Mesenchymal stem cell (in vitro differentiated cells and primary cell): ENCODE results near the gene KCNMB2.

Experiments
- DNase-seq: peaks from one replicate; pipeline ENCODE4 v3.0.0-alpha.2; 2013
- H2AFZ ChIP-seq: one replicate; pipeline ENCODE4 v1.6.1; 2013; ENCODE audit warnings: low read depth, mild to moderate bottlenecking, control low read depth, inconsistent platforms, low read length, moderate library complexity
- H2AK5ac ChIP-seq: 2 replicates; pipeline ENCODE4 v1.6.1; 2013; ENCODE audit warnings: low read length, moderate library complexity, mild to moderate bottlenecking, inconsistent platforms; ENCODE audit not compliant: severe bottlenecking
- H2BK120ac ChIP-seq: one replicate; pipeline ENCODE4 v1.6.1; 2013; ENCODE audit warnings: low read depth, mild to moderate bottlenecking, inconsistent platforms, low read length, moderate library complexity
- H2BK12ac ChIP-seq, 2 experiments: one replicate each; pipeline ENCODE4 v1.6.1; 2013; ENCODE audit warnings: inconsistent platforms in 2 of 2, low read length in 2 of 2, mild to moderate bottlenecking in 2 of 2, moderate library complexity in 2 of 2, control low read depth in 1 of 2
- H2BK15ac ChIP-seq: one replicate; pipeline ENCODE4 v1.6.1; 2013; ENCODE audit warnings: mild to moderate bottlenecking, low read depth, inconsistent platforms; ENCODE audit not compliant: poor library complexity, severe bottlenecking
- H2BK5ac ChIP-seq: 2 replicates; pipeline ENCODE4 v1.6.1; 2013; ENCODE audit warnings: low read depth, mild to moderate bottlenecking, low read length, control low read depth, inconsistent platforms; ENCODE audit not compliant: poor library complexity, severe bottlenecking
- H3K14ac ChIP-seq, 2 experiments: one replicate each; pipeline ENCODE4 v1.6.1; 2013; ENCODE audit warnings: inconsistent platforms in 2 of 2, low read length in 2 of 2, control low read depth in 1 of 2, mild to moderate bottlenecking in 1 of 2, moderate library complexity in 1 of 2
- H3K18ac ChIP-seq, 2 experiments: one replicate each; pipeline ENCODE4 v1.6.1; 2013; ENCODE audit warnings: inconsistent platforms in 2 of 2, low read length in 2 of 2, control low read depth in 1 of 2, low read depth in 1 of 2, mild to moderate bottlenecking in 1 of 2
- H3K23ac ChIP-seq, 2 experiments: one replicate each; pipeline ENCODE4 v1.6.1; 2013; ENCODE audit warnings: inconsistent platforms in 2 of 2, low read length in 2 of 2, mild to moderate bottlenecking in 2 of 2, moderate library complexity in 2 of 2, control low read depth in 1 of 2
- H3K27ac ChIP-seq: 2 replicates; pipeline ENCODE4 v1.5.1; 2013; ENCODE audit warnings: mild to moderate bottlenecking, moderate library complexity, low read length, control low read depth, inconsistent platforms; ENCODE audit not compliant: poor library complexity, severe bottlenecking
- H3K27me3 ChIP-seq, 2 experiments: 2 replicates each; pipeline versions ENCODE4 v1.6.1 to v1.7.0; 2013; ENCODE audit warnings: low read length in 2 of 2, mild to moderate bottlenecking in 2 of 2, moderate library complexity in 2 of 2, control low read depth in 1 of 2, inconsistent platforms in 1 of 2; ENCODE audit not compliant: control insufficient read depth in 1 of 2, insufficient read depth in 1 of 2
- H3K36me3 ChIP-seq, 2 experiments: 2 replicates each; pipeline versions ENCODE4 v1.6.1 to v1.7.0; 2013; ENCODE audit warnings: low read length in 2 of 2, control low read depth in 1 of 2, inconsistent platforms in 1 of 2, low read depth in 1 of 2, mild to moderate bottlenecking in 1 of 2; ENCODE audit not compliant: insufficient read depth in 2 of 2, control insufficient read depth in 1 of 2
- H3K4ac ChIP-seq, 2 experiments: one replicate each; pipeline ENCODE4 v1.6.1; 2013; ENCODE audit warnings: inconsistent platforms in 2 of 2, low read length in 2 of 2, mild to moderate bottlenecking in 2 of 2, moderate library complexity in 2 of 2, control low read depth in 1 of 2, low read depth in 1 of 2
- H3K4me1 ChIP-seq: 2 replicates; pipeline ENCODE4 v1.6.1; 2013; ENCODE audit warnings: low read depth, low read length, control low read depth; ENCODE audit not compliant: control insufficient read depth, insufficient read depth
- H3K4me2 ChIP-seq: 2 replicates; pipeline ENCODE4 v1.6.1; 2013; ENCODE audit warnings: low read length, mild to moderate bottlenecking, inconsistent platforms; ENCODE audit not compliant: poor library complexity, severe bottlenecking
- H3K4me3 ChIP-seq, 2 experiments: 2 replicates each; pipeline versions ENCODE4 v1.5.1 to v1.7.0; 2013; ENCODE audit warnings: low read length in 2 of 2, mild to moderate bottlenecking in 2 of 2, control low read depth in 1 of 2, low read depth in 1 of 2; ENCODE audit not compliant: insufficient read depth in 1 of 2
- H3K79me1 ChIP-seq: replicated peaks from 2 replicates; pipeline ENCODE4 v1.6.1; 2013; ENCODE audit warnings: mild to moderate bottlenecking, control low read depth, low read length, inconsistent platforms; ENCODE audit not compliant: poor library complexity, severe bottlenecking
- H3K9ac ChIP-seq: 2 replicates; pipeline ENCODE4 v1.7.0; 2013; ENCODE audit warnings: mild to moderate bottlenecking, low read length, moderate library complexity
- H3K9me3 ChIP-seq: 2 replicates; pipeline ENCODE4 v1.7.0; 2013; ENCODE audit warnings: mild to moderate bottlenecking, low read length; ENCODE audit not compliant: control insufficient read depth
- H4K8ac ChIP-seq: one replicate; pipeline ENCODE4 v1.6.1; 2013; ENCODE audit warnings: inconsistent platforms, mild to moderate bottlenecking, low read length, moderate library complexity
- H4K91ac ChIP-seq: one replicate; pipeline ENCODE4 v1.6.1; 2013; ENCODE audit warnings: mild to moderate bottlenecking, low read length, inconsistent platforms
- WGBS: methylation state at CpG from one replicate; pipeline ENCODE4 v1.1.7; 2013; ENCODE audit warnings: mixed read lengths; 5-methylcytosine and 5-hydroxymethylcytosine counted together

Gene KCNMB2

DNA sequence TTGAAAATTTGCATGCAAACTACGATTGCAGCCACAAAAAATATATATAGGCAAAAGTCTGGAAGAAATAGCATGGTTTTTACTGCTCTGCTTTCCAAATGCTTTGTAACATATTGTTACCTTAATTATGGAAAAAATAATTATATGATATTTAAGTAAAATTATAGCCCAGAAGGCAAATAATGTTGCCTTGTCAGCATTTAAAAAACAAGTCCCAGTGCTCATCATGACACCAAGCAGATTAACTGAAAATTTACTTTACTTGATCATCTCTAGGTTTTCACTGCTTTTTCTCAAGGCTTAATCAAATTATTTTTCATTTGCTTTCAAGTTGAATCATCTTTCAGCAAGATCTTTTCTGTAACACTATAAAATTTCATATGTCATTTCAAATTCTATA is 272.5 kb downstream of the KCNMB2 start:
- DNase-seq = no peak
- H3K4me3 ChIP-seq = no peak overlapping the region
- H2AK5ac ChIP-seq = no peak overlapping the region
- WGBS = no CpG with 5 or more reads among the region's 1 CpG
- no peak overlapping the region for H2BK15ac ChIP-seq
- H3K4ac ChIP-seq = no peak overlapping the region
- no peak overlapping the region for H2BK120ac ChIP-seq
- no peak overlapping the region for H3K9ac ChIP-seq
- no peaks in the 10 kb centered on the region for H3K27me3 ChIP-seq
- H2BK5ac ChIP-seq = no peak overlapping the region
- no peak overlapping the region for H2BK12ac ChIP-seq
- no peak overlapping the region for H3K23ac ChIP-seq
- H3K79me1 ChIP-seq = no peaks in the 10 kb centered on the region
- H3K14ac ChIP-seq = no peak overlapping the region
- no peaks in the 10 kb centered on the region for H3K9me3 ChIP-seq
- H2AFZ ChIP-seq = no peak overlapping the region
- H3K18ac ChIP-seq = no peak overlapping the region
- H4K91ac ChIP-seq = no peak overlapping the region
- H4K8ac ChIP-seq = no peak overlapping the region
- H3K36me3 ChIP-seq = no peaks in the 10 kb centered on the region
- H3K27ac ChIP-seq = no peak overlapping the region
- no peak overlapping the region for H3K4me2 ChIP-seq
- no peaks in the 10 kb centered on the region for H3K4me1 ChIP-seq

DNA sequence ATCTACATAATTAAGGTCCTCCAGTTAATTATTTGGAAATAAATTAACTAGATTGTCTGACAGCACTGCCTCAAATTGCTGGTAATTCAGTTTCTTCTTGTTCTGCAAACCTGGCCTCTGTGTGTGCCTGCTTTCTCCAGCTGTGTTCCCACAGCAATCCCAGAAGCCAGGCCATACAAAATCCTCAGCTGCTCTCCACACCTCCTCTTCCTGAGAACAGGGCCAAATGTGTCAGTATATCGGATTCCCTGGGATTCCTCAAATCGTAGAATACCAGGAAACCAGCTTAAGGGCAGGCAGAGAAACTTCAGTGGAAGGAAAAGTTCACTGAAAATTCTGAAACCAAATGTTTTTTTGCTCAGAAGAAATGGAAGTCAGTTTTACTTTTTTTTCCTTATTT is 273.9 kb downstream of the KCNMB2 start:
- Histone ChIP-seq H4K8ac (no peak overlapping the region), H3K4me1 (no peaks in the 10 kb centered on the region), H2BK12ac (no peak overlapping the region), H3K14ac (no peak overlapping the region), H2AK5ac (no peak overlapping the region), H3K18ac (no peak overlapping the region), H2BK15ac (no peak overlapping the region), H2BK120ac (no peak overlapping the region), H4K91ac (no peak overlapping the region), H3K4me3 (no peak overlapping the region), H3K4ac (no peak overlapping the region), H3K27me3 (no peaks in the 10 kb centered on the region), H3K4me2 (no peak overlapping the region), H3K79me1 (no peaks in the 10 kb centered on the region), H2AFZ (no peak overlapping the region), H3K9ac (no peak overlapping the region), H3K36me3 (no peaks in the 10 kb centered on the region), H3K27ac (no peak overlapping the region), H3K23ac (no peak overlapping the region), H3K9me3 (no peaks in the 10 kb centered on the region), H2BK5ac (no peak overlapping the region)
- DNase-seq = no peak
- WGBS = 50% methylated on average over 1 of the region's 2 CpGs

- no peak overlapping the region for H2BK15ac ChIP-seq
- H3K9ac ChIP-seq = no peak overlapping the region
- H3K14ac ChIP-seq = no peak overlapping the region
- H3K9me3 ChIP-seq = no peaks in the 10 kb centered on the region
- no peaks in the 10 kb centered on the region for H3K36me3 ChIP-seq
- no peak overlapping the region for H4K8ac ChIP-seq
- no peaks in the 10 kb centered on the region for H3K79me1 ChIP-seq
- H2AK5ac ChIP-seq = no peak overlapping the region
- H3K4ac ChIP-seq = no peak overlapping the region
- no peak overlapping the region for H3K18ac ChIP-seq
- no peak overlapping the region for H3K4me2 ChIP-seq
- no peak overlapping the region for H2BK12ac ChIP-seq
- no peak overlapping the region for H3K4me3 ChIP-seq
- H3K27ac ChIP-seq = no peak overlapping the region
- no peak overlapping the region for H2BK120ac ChIP-seq
- H3K27me3 ChIP-seq = no peaks in the 10 kb centered on the region
- H3K4me1 ChIP-seq = no peaks in the 10 kb centered on the region
- no peak overlapping the region for H2AFZ ChIP-seq
- H2BK5ac ChIP-seq = no peak overlapping the region
- H4K91ac ChIP-seq = no peak overlapping the region
- no CpG with 5 or more reads among the region's 2 CpGs for WGBS
- DNase-seq = no peak
- H3K23ac ChIP-seq = no peak overlapping the region
Measured at GRCh38 chr3:178822722-178823121, 286.5 kb downstream of the KCNMB2 start.

GRCh38 chr3:178823150-178823549 is 286.9 kb downstream of the KCNMB2 start:
- DNase-seq = no peak
- H3K14ac ChIP-seq = no peak overlapping the region
- no peak overlapping the region for H3K4me3 ChIP-seq
- peak overlapping the region; percentile 53 for H4K91ac ChIP-seq
- no peak overlapping the region for H2AK5ac ChIP-seq
- no peak overlapping the region for H3K4ac ChIP-seq
- no peak overlapping the region for H3K27ac ChIP-seq
- no peaks in the 10 kb centered on the region for H3K36me3 ChIP-seq
- H4K8ac ChIP-seq = peak overlapping the region; percentile 77
- H3K27me3 ChIP-seq = no peaks in the 10 kb centered on the region
- no peaks in the 10 kb centered on the region for H3K4me1 ChIP-seq
- WGBS = no CpG with 5 or more reads among the region's 1 CpG
- H3K9me3 ChIP-seq = no peaks in the 10 kb centered on the region
- peak overlapping the region in 1 of 2 experiments; percentile 11 for H3K18ac ChIP-seq
- no peak overlapping the region for H2BK5ac ChIP-seq
- H3K4me2 ChIP-seq = no peak overlapping the region
- H2BK15ac ChIP-seq = no peak overlapping the region
- H3K23ac ChIP-seq = no peak overlapping the region
- H2BK120ac ChIP-seq = no peak overlapping the region
- H2BK12ac ChIP-seq = peak overlapping the region in 1 of 2 experiments; percentile 46
- no peak overlapping the region for H2AFZ ChIP-seq
- no peaks in the 10 kb centered on the region for H3K79me1 ChIP-seq
- no peak overlapping the region for H3K9ac ChIP-seq
